ENCODE results near the gene FCRL4. TPM values are rescaled to one million over a fixed set of nuclear protein-coding genes. Genes with fewer than 3 reads are reported as not detected.

Gene FCRL4
- total RNA-seq, 1 donor from 2014 or later: not detected

- Mint-ChIP-seq H3K27me3 (ENCODE audit: unreplicated experiment) (peaks cover 4% of the 10 kb centered on the region), H3K4me1 (ENCODE audit: unreplicated experiment) (peaks cover 3% of the 10 kb centered on the region), H3K4me3 (ENCODE audit: unreplicated experiment) (no peak overlapping the region), H3K27ac (ENCODE audit: unreplicated experiment) (no peak overlapping the region), H3K36me3 (ENCODE audit: low read depth, unreplicated experiment) (peaks cover 3% of the 10 kb centered on the region), H3K9me3 (ENCODE audit: unreplicated experiment) (no peaks in the 10 kb centered on the region)
- TF ChIP-seq CTCF (IDR thresholded peaks at IDR 0.05; ENCODE audit: unreplicated experiment): no peak
- DNase-seq (ENCODE audit: low spot score): peak; percentile 25
These were observed 28.2 kb upstream of the FCRL4 start for GRCh38 chr1:157626099-157626498.

- Mint-ChIP-seq H3K9me3 (ENCODE audit: unreplicated experiment) (no peaks in the 10 kb centered on the region), H3K4me1 (ENCODE audit: unreplicated experiment) (no peaks in the 10 kb centered on the region), H3K27ac (ENCODE audit: unreplicated experiment) (no peak overlapping the region), H3K27me3 (ENCODE audit: unreplicated experiment) (peaks cover 4% of the 10 kb centered on the region), H3K4me3 (ENCODE audit: unreplicated experiment) (no peak overlapping the region), H3K36me3 (ENCODE audit: low read depth, unreplicated experiment) (peaks cover 3% of the 10 kb centered on the region)
- TF ChIP-seq CTCF (IDR thresholded peaks at IDR 0.05; ENCODE audit: unreplicated experiment): no peak
- DNase-seq (ENCODE audit: low spot score): no peak
These were observed 26.6 kb upstream of the FCRL4 start for GRCh38 chr1:157624471-157624870.

- DNase-seq (ENCODE audit: low spot score): no peak
- Mint-ChIP-seq H3K27me3 (ENCODE audit: unreplicated experiment) (peaks cover 4% of the 10 kb centered on the region), H3K9me3 (ENCODE audit: unreplicated experiment) (no peaks in the 10 kb centered on the region), H3K36me3 (ENCODE audit: low read depth, unreplicated experiment) (peaks cover 3% of the 10 kb centered on the region), H3K4me3 (ENCODE audit: unreplicated experiment) (no peak overlapping the region), H3K27ac (ENCODE audit: unreplicated experiment) (no peak overlapping the region), H3K4me1 (ENCODE audit: unreplicated experiment) (no peaks in the 10 kb centered on the region)
- TF ChIP-seq CTCF (IDR thresholded peaks at IDR 0.05; ENCODE audit: unreplicated experiment): no peak
These were observed 24.6 kb upstream of the FCRL4 start for GRCh38 chr1:157622471-157622870.

GRCh38 chr1:157618190-157618589 lies 20.3 kb upstream of the FCRL4 start:
- Mint-ChIP-seq H3K4me1 (ENCODE audit: unreplicated experiment) (peaks cover 1% of the 10 kb centered on the region), H3K4me3 (ENCODE audit: unreplicated experiment) (no peak overlapping the region), H3K27me3 (ENCODE audit: unreplicated experiment) (no peaks in the 10 kb centered on the region), H3K27ac (ENCODE audit: unreplicated experiment) (no peak overlapping the region), H3K36me3 (ENCODE audit: low read depth, unreplicated experiment) (no peaks in the 10 kb centered on the region), H3K9me3 (ENCODE audit: unreplicated experiment) (no peaks in the 10 kb centered on the region)
- DNase-seq (ENCODE audit: low spot score): no peak
- no peak for TF ChIP-seq CTCF (IDR thresholded peaks at IDR 0.05; ENCODE audit: unreplicated experiment)

DNA sequence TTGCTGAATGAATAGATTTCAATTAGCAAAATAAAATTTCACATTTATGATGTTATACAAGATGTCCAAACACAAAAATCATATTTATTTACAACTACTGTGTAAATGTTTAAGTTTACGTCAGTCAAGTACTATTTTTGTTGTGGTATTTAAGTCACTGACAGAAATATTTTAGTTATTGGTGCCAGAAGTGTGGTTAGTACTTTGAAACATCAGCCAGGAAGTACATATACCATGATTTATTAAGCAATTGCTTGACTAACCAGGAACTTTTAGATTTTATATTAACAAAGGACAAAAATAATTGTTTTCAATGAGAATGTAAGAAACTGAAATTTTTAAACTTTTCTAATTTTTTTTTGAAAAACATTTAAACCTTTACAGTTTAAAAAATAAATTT lies 2.4 kb upstream of the FCRL4 start:
- no peaks in the 10 kb centered on the region for H3K27me3 Mint-ChIP-seq (ENCODE audit: unreplicated experiment)
- H3K36me3 Mint-ChIP-seq (ENCODE audit: low read depth, unreplicated experiment): no peaks in the 10 kb centered on the region
- H3K9me3 Mint-ChIP-seq (ENCODE audit: unreplicated experiment): no peaks in the 10 kb centered on the region
- H3K27ac Mint-ChIP-seq (ENCODE audit: unreplicated experiment): no peak overlapping the region
- no peak for TF ChIP-seq CTCF (IDR thresholded peaks at IDR 0.05; ENCODE audit: unreplicated experiment)
- no peak for DNase-seq (ENCODE audit: low spot score)
- peaks cover 7% of the 10 kb centered on the region for H3K4me1 Mint-ChIP-seq (ENCODE audit: unreplicated experiment)
- H3K4me3 Mint-ChIP-seq (ENCODE audit: unreplicated experiment): no peak overlapping the region
